Sigmoid colon (tissue), 4 donors: ENCODE results near the gene KRTAP9-1.

ENCODE experiments used
- EP300 ChIP-seq, 4 donors: sonication (generic); formaldehyde crosslinking; IDR thresholded peaks; one replicate each; pipeline ENCODE4 v1.6.1; 2017; ENCODE audit warnings: antibody characterized with exemption in 4 of 4
- POLR2AphosphoS5 ChIP-seq, 4 donors: sonication (generic); formaldehyde crosslinking; IDR thresholded peaks; one replicate each; pipeline ENCODE4 v1.6.1; 2017; ENCODE audit warnings: antibody characterized with exemption in 4 of 4

GRCh38 chr17:41145261-41145660, 44.4 kb upstream of the KRTAP9-1 start:
- TF ChIP-seq EP300 (IDR thresholded peaks at IDR 0.05) (no peak), POLR2AphosphoS5 (IDR thresholded peaks at IDR 0.05) (no peak)
